HG02852 (cell line): Measurements from ENCODE around the gene SPECC1L.

Source experiments
- ATAC-seq: cut with Tn5 transposase; IDR thresholded peaks from one replicate; pipeline ENCODE4 v1.9.1; 2021; ENCODE audit warnings: mild to moderate bottlenecking, moderate library complexity; ENCODE audit not compliant: unreplicated experiment

The SPECC1L gene

GRCh38 chr22:24357547-24357946 is 86.9 kb downstream of the SPECC1L start:
- ATAC-seq: no peak

GRCh38 chr22:24358105-24358836 is 87.6 kb downstream of the SPECC1L start:
- ATAC-seq: no peak

GRCh38 chr22:24359452-24360120 is 89.0 kb downstream of the SPECC1L start:
- ATAC-seq: no peak

GRCh38 chr22:24361976-24362646 is 91.5 kb downstream of the SPECC1L start:
- no peak for ATAC-seq

- no peak for ATAC-seq
Observed at GRCh38 chr22:24363243-24363642, 92.6 kb downstream of the SPECC1L start.

GRCh38 chr22:24366701-24367100 is 96.1 kb downstream of the SPECC1L start:
- ATAC-seq: no peak

- no peak for ATAC-seq
Observed at GRCh38 chr22:24367841-24368240, 97.2 kb downstream of the SPECC1L start.

GRCh38 chr22:24370401-24370800 is 99.8 kb downstream of the SPECC1L start:
- no peak for ATAC-seq

- ATAC-seq: no peak
Observed at GRCh38 chr22:24376002-24376401, 105.4 kb downstream of the SPECC1L start.

GRCh38 chr22:24376586-24376985 is 106.0 kb downstream of the SPECC1L start:
- ATAC-seq: no peak

GRCh38 chr22:24379536-24379935 is 108.9 kb downstream of the SPECC1L start:
- ATAC-seq: no peak

GRCh38 chr22:24380220-24380904 is 109.7 kb downstream of the SPECC1L start:
- no peak for ATAC-seq

GRCh38 chr22:24380905-24381230 is 110.2 kb downstream of the SPECC1L start:
- ATAC-seq: no peak

GRCh38 chr22:24383061-24383460 is 112.4 kb downstream of the SPECC1L start:
- no peak for ATAC-seq

- no peak for ATAC-seq
Observed at GRCh38 chr22:24384131-24384530, 113.5 kb downstream of the SPECC1L start.

- ATAC-seq: no peak
Observed at GRCh38 chr22:24386937-24387471, 116.4 kb downstream of the SPECC1L start.

GRCh38 chr22:24389680-24390079 is 119.0 kb downstream of the SPECC1L start:
- ATAC-seq: no peak

GRCh38 chr22:24390156-24390555 is 119.5 kb downstream of the SPECC1L start:
- ATAC-seq: no peak

GRCh38 chr22:24390576-24390975 is 119.9 kb downstream of the SPECC1L start:
- no peak for ATAC-seq

- ATAC-seq: no peak
Observed at GRCh38 chr22:24391836-24392217, 121.2 kb downstream of the SPECC1L start.

- no peak for ATAC-seq
Observed at GRCh38 chr22:24392218-24392931, 121.7 kb downstream of the SPECC1L start.
